ENCODE measurements around the gene ZAP70.

Gene ZAP70

GRCh38 chr2:97769308-97769707 is 55.9 kb downstream of the ZAP70 start:
- Mint-ChIP-seq H3K36me3 (ENCODE audit: low read depth) (peaks cover 83% of the 10 kb centered on the region), H3K9me3 (no peaks in the 10 kb centered on the region), H3K27ac (no peak overlapping the region), H3K27me3 (no peaks in the 10 kb centered on the region), H3K4me1 (ENCODE audit: low read depth) (no peaks in the 10 kb centered on the region), H3K4me3 (no peak overlapping the region)
- intact Hi-C loops (cut with micrococcal nuclease) = no loop called here

GRCh38 chr2:97769711-97770110 is 56.3 kb downstream of the ZAP70 start:
- no peaks in the 10 kb centered on the region for H3K27me3 Mint-ChIP-seq
- H3K9me3 Mint-ChIP-seq = no peaks in the 10 kb centered on the region
- no peak overlapping the region for H3K27ac Mint-ChIP-seq
- H3K4me1 Mint-ChIP-seq (ENCODE audit: low read depth) = no peaks in the 10 kb centered on the region
- H3K4me3 Mint-ChIP-seq = no peak overlapping the region
- intact Hi-C loops (cut with micrococcal nuclease) = no loop called here
- peaks cover 83% of the 10 kb centered on the region for H3K36me3 Mint-ChIP-seq (ENCODE audit: low read depth)

- H3K27ac Mint-ChIP-seq = no peak overlapping the region
- H3K36me3 Mint-ChIP-seq (ENCODE audit: low read depth) = peaks cover 83% of the 10 kb centered on the region
- intact Hi-C loops (cut with micrococcal nuclease) = no loop called here
- no peaks in the 10 kb centered on the region for H3K27me3 Mint-ChIP-seq
- H3K9me3 Mint-ChIP-seq = no peaks in the 10 kb centered on the region
- no peak overlapping the region for H3K4me3 Mint-ChIP-seq
- no peaks in the 10 kb centered on the region for H3K4me1 Mint-ChIP-seq (ENCODE audit: low read depth)
These were observed 57.1 kb downstream of the ZAP70 start for GRCh38 chr2:97770445-97770844.

GRCh38 chr2:97774425-97774824 is 61.0 kb downstream of the ZAP70 start:
- Mint-ChIP-seq H3K9me3 (no peaks in the 10 kb centered on the region), H3K4me3 (no peak overlapping the region), H3K4me1 (ENCODE audit: low read depth) (no peaks in the 10 kb centered on the region), H3K27me3 (no peaks in the 10 kb centered on the region), H3K27ac (no peak overlapping the region), H3K36me3 (ENCODE audit: low read depth) (peaks cover 80% of the 10 kb centered on the region)
- intact Hi-C loops (cut with micrococcal nuclease) = no loop called here

- peaks cover 78% of the 10 kb centered on the region for H3K36me3 Mint-ChIP-seq (ENCODE audit: low read depth)
- no peak overlapping the region for H3K27ac Mint-ChIP-seq
- no peak overlapping the region for H3K4me3 Mint-ChIP-seq
- no peaks in the 10 kb centered on the region for H3K9me3 Mint-ChIP-seq
- H3K4me1 Mint-ChIP-seq (ENCODE audit: low read depth) = no peaks in the 10 kb centered on the region
- no peaks in the 10 kb centered on the region for H3K27me3 Mint-ChIP-seq
- intact Hi-C loops (cut with micrococcal nuclease) = no loop called here
These were observed 61.7 kb downstream of the ZAP70 start for GRCh38 chr2:97775074-97775473.

GRCh38 chr2:97779141-97779540 is 65.8 kb downstream of the ZAP70 start:
- H3K9me3 Mint-ChIP-seq = no peaks in the 10 kb centered on the region
- H3K36me3 Mint-ChIP-seq (ENCODE audit: low read depth) = peaks cover 37% of the 10 kb centered on the region
- no peaks in the 10 kb centered on the region for H3K27me3 Mint-ChIP-seq
- intact Hi-C loops (cut with micrococcal nuclease) = no loop called here
- H3K4me3 Mint-ChIP-seq = no peak overlapping the region
- no peak overlapping the region for H3K27ac Mint-ChIP-seq
- H3K4me1 Mint-ChIP-seq (ENCODE audit: low read depth) = no peaks in the 10 kb centered on the region

- Mint-ChIP-seq H3K27me3 (no peaks in the 10 kb centered on the region), H3K4me3 (no peak overlapping the region), H3K4me1 (ENCODE audit: low read depth) (no peaks in the 10 kb centered on the region), H3K9me3 (no peaks in the 10 kb centered on the region), H3K27ac (no peak overlapping the region), H3K36me3 (ENCODE audit: low read depth) (peaks cover 22% of the 10 kb centered on the region)
- intact Hi-C loops (cut with micrococcal nuclease) = no loop called here
These were observed 68.6 kb downstream of the ZAP70 start for GRCh38 chr2:97781981-97782380.

- Mint-ChIP-seq H3K27ac (no peak overlapping the region), H3K27me3 (no peaks in the 10 kb centered on the region), H3K4me3 (no peak overlapping the region)
These were observed 71.6 kb downstream of the ZAP70 start for GRCh38 chr2:97784953-97785352.

GRCh38 chr2:97785818-97786217 is 72.4 kb downstream of the ZAP70 start:
- Mint-ChIP-seq H3K27ac (no peak overlapping the region), H3K4me3 (no peak overlapping the region), H3K4me1 (ENCODE audit: low read depth) (no peaks in the 10 kb centered on the region), H3K27me3 (no peaks in the 10 kb centered on the region), H3K9me3 (no peaks in the 10 kb centered on the region), H3K36me3 (ENCODE audit: low read depth) (peaks cover 49% of the 10 kb centered on the region)
- intact Hi-C loops (cut with micrococcal nuclease) = no loop called here

More at GRCh38 chr2:97784953-97785352, 71.6 kb downstream of the ZAP70 start:
- H3K36me3 Mint-ChIP-seq (ENCODE audit: low read depth) = peaks cover 42% of the 10 kb centered on the region
- H3K9me3 Mint-ChIP-seq = no peaks in the 10 kb centered on the region
- no peaks in the 10 kb centered on the region for H3K4me1 Mint-ChIP-seq (ENCODE audit: low read depth)
- intact Hi-C loops (cut with micrococcal nuclease) = no loop called here

GRCh38 chr2:97788986-97789644 is 75.7 kb downstream of the ZAP70 start:
- no peaks in the 10 kb centered on the region for H3K4me1 Mint-ChIP-seq (ENCODE audit: low read depth)
- H3K4me3 Mint-ChIP-seq = no peak overlapping the region
- H3K36me3 Mint-ChIP-seq (ENCODE audit: low read depth) = peaks cover 80% of the 10 kb centered on the region
- H3K27me3 Mint-ChIP-seq = no peaks in the 10 kb centered on the region
- intact Hi-C loops (cut with micrococcal nuclease) = no loop called here
- H3K27ac Mint-ChIP-seq = no peak overlapping the region
- H3K9me3 Mint-ChIP-seq = no peaks in the 10 kb centered on the region

Measured in dendritic cell treated with granulocyte-macrophage colony-stimulating factor and Interleukin-4, amounts not matched to agents 40 ng/mL and 50 ng/mL, for 4 days (primary cell).